Naive thymus-derived CD4-positive, alpha-beta T cell (primary cell): Measurements from ENCODE around the gene DPP6. TPM values are rescaled to one million over a fixed set of nuclear protein-coding genes. Genes with fewer than 3 reads are reported as not detected.

ENCODE experiments used
- ATAC-seq: fragments of 150-1000 bp; cut with Tn5 transposase; 2 replicates; pipeline ENCODE4 v1.10.0; 2021; ENCODE audit warnings: mild to moderate bottlenecking, moderate library complexity
- CTCF ChIA-PET: fragments of 350-600 bp; sonication (Branson Sonifier 250); formaldehyde crosslinking; loops from one replicate; lab custom pipeline; 2021; ENCODE audit warnings: antibody characterized with exemption; lab: Charles Lee
- POLR2A ChIA-PET: fragments of 350-600 bp; sonication (Branson Sonifier 250); formaldehyde crosslinking; loops from one replicate; lab custom pipeline; 2021; ENCODE audit warnings: antibody characterized with exemption, inconsistent platforms; lab: Charles Lee
- DNase-seq, 9 donors: peaks; one replicate each; pipeline versions ENCODE4 v3.0.0 to v3.0.0-alpha.2; 2020 to 2022; ENCODE audit warnings: mixed read lengths in 1 of 9
- H3K27ac ChIP-seq: one replicate; pipeline ENCODE4 v1.7.0; 2013; ENCODE audit warnings: mild to moderate bottlenecking, low read depth, low read length, moderate library complexity
- H3K27me3 ChIP-seq, 2 donors: one replicate each; pipeline ENCODE4 v1.7.0; 2013; ENCODE audit warnings: low read length in 2 of 2, mild to moderate bottlenecking in 2 of 2, moderate library complexity in 2 of 2; ENCODE audit not compliant: control insufficient read depth in 2 of 2, insufficient read depth in 2 of 2
- H3K36me3 ChIP-seq, 3 experiments: 1 replicate in 2 of 3; 2 replicates in 1 of 3; pipeline ENCODE4 v1.7.0; 2013; ENCODE audit warnings: low read length in 3 of 3, mild to moderate bottlenecking in 3 of 3, moderate library complexity in 1 of 3; ENCODE audit not compliant: insufficient read depth in 3 of 3, control insufficient read depth in 2 of 3
- H3K4me1 ChIP-seq, 2 donors: one replicate each; pipeline ENCODE4 v1.7.0; 2013; ENCODE audit warnings: low read length in 2 of 2, mild to moderate bottlenecking in 2 of 2, moderate library complexity in 1 of 2; ENCODE audit not compliant: control insufficient read depth in 2 of 2, insufficient read depth in 2 of 2
- H3K4me3 ChIP-seq: 2 replicates; pipeline ENCODE4 v1.7.0; 2013; ENCODE audit warnings: mild to moderate bottlenecking, low read length
- H3K9me3 ChIP-seq, 3 experiments: 1 replicate in 2 of 3; 2 replicates in 1 of 3; pipeline ENCODE4 v1.7.0; 2013; ENCODE audit warnings: low read length in 3 of 3; ENCODE audit not compliant: control insufficient read depth in 2 of 3
- H3K27ac Mint-ChIP-seq, 9 donors: one replicate each; pipeline ENCODE4 v1.8.0; 2020 to 2022; ENCODE audit warnings: mixed read lengths in 9 of 9, mild to moderate bottlenecking in 8 of 9, moderate library complexity in 5 of 9, inconsistent platforms in 2 of 9
- H3K27me3 Mint-ChIP-seq, 5 donors: one replicate each; pipeline ENCODE4 v1.8.0; 2021 to 2022; ENCODE audit warnings: mixed read lengths in 5 of 5, mild to moderate bottlenecking in 1 of 5
- H3K36me3 Mint-ChIP-seq, 5 donors: one replicate each; pipeline ENCODE4 v1.8.0; 2020 to 2022; ENCODE audit warnings: mixed read lengths in 5 of 5, mild to moderate bottlenecking in 3 of 5, inconsistent platforms in 1 of 5
- H3K4me1 Mint-ChIP-seq, 7 donors: one replicate each; pipeline ENCODE4 v1.8.0; 2020 to 2022; ENCODE audit warnings: mixed read lengths in 7 of 7, mild to moderate bottlenecking in 3 of 7, inconsistent platforms in 1 of 7
- H3K4me3 Mint-ChIP-seq, 10 donors: one replicate each; pipeline ENCODE4 v1.8.0; 2020 to 2022; ENCODE audit warnings: mild to moderate bottlenecking in 10 of 10, mixed read lengths in 10 of 10, moderate library complexity in 6 of 10, inconsistent platforms in 2 of 10
- H3K9me3 Mint-ChIP-seq, 11 donors: one replicate each; pipeline ENCODE4 v1.8.0; 2020 to 2022; ENCODE audit warnings: mixed read lengths in 11 of 11, mild to moderate bottlenecking in 4 of 11, inconsistent platforms in 1 of 11, moderate library complexity in 1 of 11
- intact Hi-C, 2 donors: fragments of 100-400 bp; cut with micrococcal nuclease; formaldehyde crosslinking; loops; one replicate each; pipeline ENCODE4 v1.15.1; 2023
- polyA plus RNA-seq, 2 donors: library from polyadenylated mRNA; unstranded; fragments of 300-500 nt; fragmentation: Illumina TruSeq; gene quantifications; one replicate each; pipeline ENCODE4 v1.2.3, GENCODE V29; 2021
- total RNA-seq, 6 experiments: library from RNA in 5 of 6; stranded (reverse) in 5 of 6; gene quantifications; 1 replicate in 5 of 6; 2 replicates in 1 of 6; pipeline ENCODE4 v1.2.3 and lab custom pipeline; 2021 to 2026

DPP6 gene
- total and polyA plus RNA-seq, 7 experiments from 2014 or later, result not detected

- Histone ChIP-seq H3K36me3 (no peaks in the 10 kb centered on the region), H3K27ac (no peak overlapping the region), H3K27me3 (no peaks in the 10 kb centered on the region), H3K4me3 (no peak overlapping the region), H3K4me1 (no peaks in the 10 kb centered on the region), H3K9me3 (no peaks in the 10 kb centered on the region)
- CTCF ChIA-PET, result no interaction called here
- H3K27me3 Mint-ChIP-seq, result peaks cover 13 to 61% (median 33%) of the 10 kb centered on the region in 5 donors
- H3K27ac Mint-ChIP-seq, result no peak overlapping the region
- ATAC-seq (no peak), DNase-seq (no peak)
- POLR2A ChIA-PET, result no interaction called here
- intact Hi-C loops, result no loop called here
- H3K36me3 Mint-ChIP-seq, result no peaks in the 10 kb centered on the region
- no peaks in the 10 kb centered on the region for H3K4me1 Mint-ChIP-seq
- H3K9me3 Mint-ChIP-seq, result peaks cover 0 to 4% (median 0%) of the 10 kb centered on the region in 11 donors
- H3K4me3 Mint-ChIP-seq, result no peak overlapping the region
Measured at GRCh38 chr7:154841731-154842331, 789.6 kb downstream of the DPP6 start.

- POLR2A ChIA-PET, result no interaction called here
- Histone ChIP-seq H3K27ac (no peak overlapping the region), H3K4me1 (no peaks in the 10 kb centered on the region), H3K36me3 (no peaks in the 10 kb centered on the region), H3K4me3 (no peak overlapping the region), H3K9me3 (no peaks in the 10 kb centered on the region), H3K27me3 (no peaks in the 10 kb centered on the region)
- H3K4me3 Mint-ChIP-seq, result no peak overlapping the region
- H3K27ac Mint-ChIP-seq, result no peak overlapping the region
- DNase-seq (no peak), ATAC-seq (no peak)
- H3K36me3 Mint-ChIP-seq, result no peaks in the 10 kb centered on the region
- H3K9me3 Mint-ChIP-seq, result peaks cover 0 to 3% (median 0%) of the 10 kb centered on the region in 11 donors
- H3K27me3 Mint-ChIP-seq, result peaks cover 16 to 61% (median 33%) of the 10 kb centered on the region in 5 donors
- no peaks in the 10 kb centered on the region for H3K4me1 Mint-ChIP-seq
- CTCF ChIA-PET, result no interaction called here
- intact Hi-C loops, result no loop called here
Measured at GRCh38 chr7:154842591-154842990, 790.4 kb downstream of the DPP6 start.

- Histone ChIP-seq H3K4me1 (no peaks in the 10 kb centered on the region), H3K9me3 (no peaks in the 10 kb centered on the region), H3K36me3 (no peaks in the 10 kb centered on the region), H3K4me3 (no peak overlapping the region), H3K27ac (no peak overlapping the region), H3K27me3 (no peaks in the 10 kb centered on the region)
- DNase-seq (no peak), ATAC-seq (no peak)
- Mint-ChIP-seq H3K27me3 (peaks cover 22 to 60% (median 33%) of the 10 kb centered on the region in 5 donors), H3K27ac (no peak overlapping the region), H3K9me3 (peaks cover 0 to 11% (median 2%) of the 10 kb centered on the region in 11 donors), H3K4me3 (no peak overlapping the region), H3K36me3 (no peaks in the 10 kb centered on the region), H3K4me1 (no peaks in the 10 kb centered on the region)
- ChIA-PET CTCF (no interaction called here), POLR2A (no interaction called here)
- intact Hi-C loops, result no loop called here
Measured at GRCh38 chr7:154843670-154844237, 791.6 kb downstream of the DPP6 start.

- intact Hi-C loops, result no loop called here
- ChIA-PET POLR2A (no interaction called here), CTCF (no interaction called here)
- DNase-seq, result no peak
- Histone ChIP-seq H3K9me3 (no peaks in the 10 kb centered on the region), H3K4me3 (no peak overlapping the region), H3K27ac (no peak overlapping the region), H3K4me1 (no peaks in the 10 kb centered on the region), H3K36me3 (no peaks in the 10 kb centered on the region), H3K27me3 (no peaks in the 10 kb centered on the region)
- Mint-ChIP-seq H3K4me3 (no peak overlapping the region), H3K9me3 (peaks cover 0 to 11% (median 3%) of the 10 kb centered on the region in 11 donors), H3K27ac (no peak overlapping the region), H3K4me1 (no peaks in the 10 kb centered on the region), H3K36me3 (no peaks in the 10 kb centered on the region), H3K27me3 (peaks cover 24 to 60% (median 33%) of the 10 kb centered on the region in 5 donors)
- ATAC-seq, result no peak
Measured at GRCh38 chr7:154844499-154844898, 792.3 kb downstream of the DPP6 start.

- Mint-ChIP-seq H3K4me3 (no peak overlapping the region), H3K27ac (no peak overlapping the region), H3K27me3 (peaks cover 24 to 59% (median 29%) of the 10 kb centered on the region in 5 donors), H3K4me1 (no peaks in the 10 kb centered on the region), H3K36me3 (no peaks in the 10 kb centered on the region), H3K9me3 (peaks cover 0 to 12% (median 3%) of the 10 kb centered on the region in 11 donors)
- no peaks in the 10 kb centered on the region for H3K27me3 ChIP-seq
- ATAC-seq (no peak), DNase-seq (no peak)
- no peaks in the 10 kb centered on the region for H3K9me3 ChIP-seq
- H3K27ac ChIP-seq, result no peak overlapping the region
- intact Hi-C loops, result no loop called here
- POLR2A ChIA-PET, result no interaction called here
- no peaks in the 10 kb centered on the region for H3K4me1 ChIP-seq
- CTCF ChIA-PET, result no interaction called here
- no peaks in the 10 kb centered on the region for H3K36me3 ChIP-seq
- H3K4me3 ChIP-seq, result no peak overlapping the region
Measured at GRCh38 chr7:154844955-154845354, 792.8 kb downstream of the DPP6 start.

GRCh38 chr7:154848464-154848863 is 796.3 kb downstream of the DPP6 start:
- Histone ChIP-seq H3K27ac (no peak overlapping the region), H3K27me3 (no peaks in the 10 kb centered on the region), H3K36me3 (no peaks in the 10 kb centered on the region), H3K4me1 (no peaks in the 10 kb centered on the region), H3K9me3 (no peaks in the 10 kb centered on the region), H3K4me3 (no peak overlapping the region)
- no peak overlapping the region for H3K27ac Mint-ChIP-seq
- peaks cover 0 to 4% (median 0%) of the 10 kb centered on the region in 5 donors for H3K36me3 Mint-ChIP-seq
- CTCF ChIA-PET, result no interaction called here
- H3K4me3 Mint-ChIP-seq, result no peak overlapping the region
- DNase-seq, result no peak
- intact Hi-C loops, result no loop called here
- no peak for ATAC-seq
- H3K4me1 Mint-ChIP-seq, result no peaks in the 10 kb centered on the region
- POLR2A ChIA-PET, result no interaction called here
- H3K9me3 Mint-ChIP-seq, result peaks cover 0 to 17% (median 3%) of the 10 kb centered on the region in 11 donors
- H3K27me3 Mint-ChIP-seq, result peaks cover 19 to 50% (median 27%) of the 10 kb centered on the region in 5 donors

GRCh38 chr7:154852205-154852604 is 800.0 kb downstream of the DPP6 start:
- Mint-ChIP-seq H3K4me1 (no peaks in the 10 kb centered on the region), H3K4me3 (no peak overlapping the region), H3K27ac (no peak overlapping the region), H3K36me3 (peaks cover 0 to 4% (median 0%) of the 10 kb centered on the region in 5 donors), H3K9me3 (peaks cover 0 to 17% (median 2%) of the 10 kb centered on the region in 11 donors), H3K27me3 (peaks cover 12 to 47% (median 31%) of the 10 kb centered on the region in 5 donors)
- Histone ChIP-seq H3K4me1 (no peaks in the 10 kb centered on the region), H3K27ac (no peak overlapping the region), H3K36me3 (no peaks in the 10 kb centered on the region), H3K9me3 (no peaks in the 10 kb centered on the region), H3K27me3 (no peaks in the 10 kb centered on the region), H3K4me3 (no peak overlapping the region)
- ATAC-seq, result no peak
- ChIA-PET POLR2A (no interaction called here), CTCF (no interaction called here)
- intact Hi-C loops, result no loop called here
- no peak for DNase-seq
